Measurements from ENCODE around the gene ANAPC16.
"Not testable (repeated sequence)": the region's sequence is repeated elsewhere in the genome, so short reads cannot be mapped to it uniquely, and the experiment has no call there.

The ANAPC16 gene

GRCh38 chr10:72277340-72277995, 61.7 kb downstream of the ANAPC16 start:
- in situ Hi-C loops (cut with MboI; ENCODE audit: low sequenced_read_pairs): no loop called here

GRCh38 chr10:72277996-72278667, 62.3 kb downstream of the ANAPC16 start:
- in situ Hi-C loops (cut with MboI; ENCODE audit: low sequenced_read_pairs): no loop called here

- in situ Hi-C loops (cut with MboI; ENCODE audit: low sequenced_read_pairs): no loop called here
Measured at GRCh38 chr10:72278668-72279393, 63.0 kb downstream of the ANAPC16 start.

- in situ Hi-C loops (cut with MboI; ENCODE audit: low sequenced_read_pairs): not testable (repeated sequence)
Measured at GRCh38 chr10:72279587-72279986, 63.8 kb downstream of the ANAPC16 start.

- in situ Hi-C loops (cut with MboI; ENCODE audit: low sequenced_read_pairs): no loop called here
Measured at GRCh38 chr10:72283131-72283530, 67.3 kb downstream of the ANAPC16 start.
